Measurements from ENCODE around the gene GALNT16.

DNA sequence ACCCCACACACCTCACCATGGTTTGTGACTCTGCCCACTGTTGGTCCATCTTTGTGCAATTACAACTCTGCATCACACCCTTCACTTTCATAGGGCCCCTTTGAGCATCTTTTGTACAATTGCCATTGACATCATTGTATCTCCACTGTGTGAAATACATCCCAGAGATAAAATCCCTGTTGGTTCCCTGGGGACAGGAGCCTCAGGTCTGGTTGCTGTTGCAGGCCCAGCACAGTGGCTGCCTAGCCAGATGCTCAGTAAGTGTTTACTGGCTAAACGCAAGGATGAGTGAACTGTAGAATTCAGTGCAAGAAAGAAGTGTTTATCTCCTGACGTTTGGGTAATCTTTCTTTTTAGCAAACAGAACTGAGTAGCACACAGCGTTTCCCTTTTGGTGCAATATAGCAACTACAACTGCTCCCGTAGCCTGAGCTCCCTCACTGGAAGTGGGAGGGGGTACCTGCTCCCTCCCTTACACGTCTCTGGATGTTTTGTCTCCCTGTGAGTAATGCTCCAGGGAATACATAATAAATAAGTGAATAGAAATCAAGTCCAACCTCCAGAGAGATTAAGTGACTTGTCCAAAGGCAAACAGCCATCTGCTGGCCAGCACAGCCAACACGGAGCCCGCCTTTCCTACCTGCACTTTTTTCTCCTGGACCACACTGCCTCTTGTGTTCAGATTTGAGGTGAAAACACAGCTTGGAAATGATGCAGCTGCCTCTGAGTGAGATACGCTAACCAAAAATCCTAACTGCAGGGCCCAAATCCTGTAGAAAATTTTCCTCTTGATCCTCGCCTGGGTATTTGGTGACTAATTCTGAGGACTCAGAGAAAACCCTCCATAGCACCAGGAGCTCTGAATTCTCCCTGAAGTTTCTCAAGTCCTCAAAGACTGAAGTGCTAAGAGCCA is 27.4 kb downstream of the GALNT16 start:
- TF ChIP-seq, protein P1, sequence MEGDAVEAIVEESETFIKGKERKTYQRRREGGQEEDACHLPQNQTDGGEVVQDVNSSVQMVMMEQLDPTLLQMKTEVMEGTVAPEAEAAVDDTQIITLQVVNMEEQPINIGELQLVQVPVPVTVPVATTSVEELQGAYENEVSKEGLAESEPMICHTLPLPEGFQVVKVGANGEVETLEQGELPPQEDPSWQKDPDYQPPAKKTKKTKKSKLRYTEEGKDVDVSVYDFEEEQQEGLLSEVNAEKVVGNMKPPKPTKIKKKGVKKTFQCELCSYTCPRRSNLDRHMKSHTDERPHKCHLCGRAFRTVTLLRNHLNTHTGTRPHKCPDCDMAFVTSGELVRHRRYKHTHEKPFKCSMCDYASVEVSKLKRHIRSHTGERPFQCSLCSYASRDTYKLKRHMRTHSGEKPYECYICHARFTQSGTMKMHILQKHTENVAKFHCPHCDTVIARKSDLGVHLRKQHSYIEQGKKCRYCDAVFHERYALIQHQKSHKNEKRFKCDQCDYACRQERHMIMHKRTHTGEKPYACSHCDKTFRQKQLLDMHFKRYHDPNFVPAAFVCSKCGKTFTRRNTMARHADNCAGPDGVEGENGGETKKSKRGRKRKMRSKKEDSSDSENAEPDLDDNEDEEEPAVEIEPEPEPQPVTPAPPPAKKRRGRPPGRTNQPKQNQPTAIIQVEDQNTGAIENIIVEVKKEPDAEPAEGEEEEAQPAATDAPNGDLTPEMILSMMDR (IDR thresholded peaks at IDR 0.05): no peak
- TF ChIP-seq POLR2A (IDR thresholded peaks at IDR 0.05; ENCODE audit: low read depth) (no peak), EP300 (IDR thresholded peaks at IDR 0.05) (no peak), POLR2AphosphoS5 (IDR thresholded peaks at IDR 0.05) (no peak)

Measured in esophagus muscularis mucosa (tissue), 4 donors.